Measurements from ENCODE around the gene RTP1. TPM values are rescaled to one million over a fixed set of nuclear protein-coding genes. Genes with fewer than 3 reads are reported as not detected.

RTP1 gene
- total and polyA plus RNA-seq, 9 of the 15 experiments (the other 6 are each of a cell fraction or from before 2014, with no cell fraction given), result not detected

- TF ChIP-seq CHD7 (IDR thresholded peaks at IDR 0.05; ENCODE audit: low read depth, low read length) (no peak), POLR2B (IDR thresholded peaks at IDR 0.05; ENCODE audit: low read depth, partially characterized antibody) (no peak)
These were observed 26.5 kb downstream of the RTP1 start (continued) for GRCh38 chr3:187223799-187224198.
